T-helper 17 cell (primary cell): ENCODE data around the gene CDV3. TPM values are rescaled to one million over a fixed set of nuclear protein-coding genes. Genes with fewer than 3 reads are reported as not detected.
"Not testable (repeated sequence)": the region's sequence is repeated elsewhere in the genome, so short reads cannot be mapped to it uniquely, and the experiment has no call there.

Source experiments
- ATAC-seq: fragments of 150-1000 bp; cut with Tn5 transposase; 2 replicates; pipeline ENCODE4 v1.10.0; 2021; ENCODE audit warnings: mild to moderate bottlenecking, moderate library complexity
- DNase-seq, 3 donors: peaks; one replicate each; pipeline versions ENCODE4 v3.0.0 to v3.0.0-alpha.2; 2020 to 2021
- H3K9me3 ChIP-seq: one replicate; pipeline ENCODE4 v1.7.0; 2013; ENCODE audit warnings: low read length, mild to moderate bottlenecking; ENCODE audit not compliant: control insufficient read depth, poor library complexity, severe bottlenecking
- H3K27ac Mint-ChIP-seq: one replicate; pipeline ENCODE4 v1.8.0; 2022; ENCODE audit warnings: mild to moderate bottlenecking, moderate library complexity, mixed read lengths
- H3K27me3 Mint-ChIP-seq: one replicate; pipeline ENCODE4 v1.8.0; 2022; ENCODE audit warnings: mixed read lengths
- H3K36me3 Mint-ChIP-seq: one replicate; pipeline ENCODE4 v1.8.0; 2022; ENCODE audit warnings: low read depth, mixed read lengths
- H3K4me1 Mint-ChIP-seq: one replicate; pipeline ENCODE4 v1.8.0; 2022; ENCODE audit warnings: mild to moderate bottlenecking, mixed read lengths
- H3K4me3 Mint-ChIP-seq: one replicate; pipeline ENCODE4 v1.8.0; 2022; ENCODE audit warnings: mild to moderate bottlenecking, moderate library complexity, mixed read lengths
- total RNA-seq, 4 donors: library from RNA in 2 of 4; stranded (reverse) in 2 of 4; gene quantifications; one replicate each; pipeline ENCODE4 v1.2.3 and lab custom pipeline; 2022 to 2026

Gene CDV3
- total RNA-seq (100 to 1,000 TPM; 196 to 239 TPM), total RNA-seq (lab: John Stamatoyannopoulos, UW) (423 to 490 reads per million in 2 donors)

GRCh38 chr3:133573629-133574194 is at the start of gene CDV3:
TSS of gene CDV3 (plus strand) at chr3:133573686. CDS start at chr3:133574045, 359 bp downstream.
- H3K9me3 ChIP-seq, result no peaks in the 10 kb centered on the region
- Mint-ChIP-seq H3K27me3 (no peaks in the 10 kb centered on the region), H3K4me1 (peaks cover 48% of the 10 kb centered on the region), H3K36me3 (peaks cover 6% of the 10 kb centered on the region), H3K27ac (peak within 1 kb of the TSS; percentile 98), H3K4me3 (peak within 1 kb of the TSS; percentile 92)
- DNase-seq (no peak), ATAC-seq (peak; percentile 58)

- H3K9me3 ChIP-seq, ATAC-seq, H3K4me1 Mint-ChIP-seq, H3K27ac Mint-ChIP-seq, H3K27me3 Mint-ChIP-seq, DNase-seq, H3K36me3 Mint-ChIP-seq, H3K4me3 Mint-ChIP-seq: not testable (repeated sequence)
These were observed 49.7 kb upstream of the CDV3 start for GRCh38 chr3:133523758-133524157.

- H3K9me3 ChIP-seq, result no peaks in the 10 kb centered on the region
- H3K4me1 Mint-ChIP-seq, result no peaks in the 10 kb centered on the region
- H3K27me3 Mint-ChIP-seq, result peaks cover 9% of the 10 kb centered on the region
- H3K27ac Mint-ChIP-seq, result no peak overlapping the region
- DNase-seq (no peak), ATAC-seq (no peak)
- peaks cover 5% of the 10 kb centered on the region for H3K36me3 Mint-ChIP-seq
- H3K4me3 Mint-ChIP-seq, result no peak overlapping the region
These were observed 48.1 kb upstream of the CDV3 start for GRCh38 chr3:133525435-133525834.

GRCh38 chr3:133527081-133527715 is 46.3 kb upstream of the CDV3 start:
- Mint-ChIP-seq H3K27me3 (peaks cover 9% of the 10 kb centered on the region), H3K4me3 (no peak overlapping the region), H3K27ac (no peak overlapping the region), H3K36me3 (peaks cover 3% of the 10 kb centered on the region), H3K4me1 (no peaks in the 10 kb centered on the region)
- no peak for DNase-seq
- no peaks in the 10 kb centered on the region for H3K9me3 ChIP-seq
- ATAC-seq, result no peak

GRCh38 chr3:133529809-133530208 is 43.7 kb upstream of the CDV3 start:
- H3K27ac Mint-ChIP-seq, result no peak overlapping the region
- H3K36me3 Mint-ChIP-seq, result peaks cover 2% of the 10 kb centered on the region
- H3K9me3 ChIP-seq, result no peaks in the 10 kb centered on the region
- H3K27me3 Mint-ChIP-seq, result peaks cover 9% of the 10 kb centered on the region
- no peaks in the 10 kb centered on the region for H3K4me1 Mint-ChIP-seq
- no peak overlapping the region for H3K4me3 Mint-ChIP-seq
- ATAC-seq, result no peak
- no peak for DNase-seq

- no peak overlapping the region for H3K27ac Mint-ChIP-seq
- H3K4me1 Mint-ChIP-seq, result no peaks in the 10 kb centered on the region
- ATAC-seq (no peak), DNase-seq (no peak)
- no peaks in the 10 kb centered on the region for H3K9me3 ChIP-seq
- H3K4me3 Mint-ChIP-seq, result no peak overlapping the region
- peaks cover 12% of the 10 kb centered on the region for H3K27me3 Mint-ChIP-seq
- H3K36me3 Mint-ChIP-seq, result peaks cover 2% of the 10 kb centered on the region
These were observed 41.5 kb upstream of the CDV3 start for GRCh38 chr3:133531981-133532380.

GRCh38 chr3:133532951-133533350 is 40.5 kb upstream of the CDV3 start:
- no peaks in the 10 kb centered on the region for H3K9me3 ChIP-seq
- ATAC-seq (no peak), DNase-seq (no peak)
- Mint-ChIP-seq H3K27ac (no peak overlapping the region), H3K36me3 (no peaks in the 10 kb centered on the region), H3K4me3 (no peak overlapping the region), H3K4me1 (no peaks in the 10 kb centered on the region), H3K27me3 (peaks cover 5% of the 10 kb centered on the region)

GRCh38 chr3:133535971-133536881 is 37.3 kb upstream of the CDV3 start:
- Mint-ChIP-seq H3K4me3 (no peak overlapping the region), H3K4me1 (no peaks in the 10 kb centered on the region), H3K27me3 (peaks cover 5% of the 10 kb centered on the region), H3K36me3 (no peaks in the 10 kb centered on the region), H3K27ac (no peak overlapping the region)
- no peaks in the 10 kb centered on the region for H3K9me3 ChIP-seq
- DNase-seq, result no peak
- ATAC-seq, result no peak

- not testable (repeated sequence) for ATAC-seq, H3K27me3 Mint-ChIP-seq, H3K4me3 Mint-ChIP-seq, H3K9me3 ChIP-seq, H3K4me1 Mint-ChIP-seq, DNase-seq, H3K27ac Mint-ChIP-seq, H3K36me3 Mint-ChIP-seq
These were observed 36.4 kb upstream of the CDV3 start for GRCh38 chr3:133537131-133537530.

GRCh38 chr3:133538154-133538553 is 35.3 kb upstream of the CDV3 start:
- no peaks in the 10 kb centered on the region for H3K9me3 ChIP-seq
- Mint-ChIP-seq H3K27me3 (peaks cover 5% of the 10 kb centered on the region), H3K4me1 (no peaks in the 10 kb centered on the region), H3K4me3 (no peak overlapping the region), H3K27ac (no peak overlapping the region), H3K36me3 (no peaks in the 10 kb centered on the region)
- no peak for DNase-seq
- no peak for ATAC-seq

GRCh38 chr3:133540896-133541674 is 32.4 kb upstream of the CDV3 start:
- no peaks in the 10 kb centered on the region for H3K36me3 Mint-ChIP-seq

GRCh38 chr3:133542871-133543270 is 30.6 kb upstream of the CDV3 start:
- Mint-ChIP-seq H3K27ac (no peak overlapping the region), H3K27me3 (no peaks in the 10 kb centered on the region), H3K4me3 (no peak overlapping the region), H3K36me3 (no peaks in the 10 kb centered on the region), H3K4me1 (no peaks in the 10 kb centered on the region)
- ATAC-seq (no peak), DNase-seq (no peak)
- H3K9me3 ChIP-seq, result no peaks in the 10 kb centered on the region

More at GRCh38 chr3:133540896-133541674, 32.4 kb upstream of the CDV3 start:
- ATAC-seq (no peak), DNase-seq (no peak)
- Mint-ChIP-seq H3K4me3 (no peak overlapping the region), H3K4me1 (no peaks in the 10 kb centered on the region), H3K27ac (no peak overlapping the region), H3K27me3 (peaks cover 5% of the 10 kb centered on the region)
- H3K9me3 ChIP-seq, result no peaks in the 10 kb centered on the region

GRCh38 chr3:133544983-133545382 is 28.5 kb upstream of the CDV3 start:
- not testable (repeated sequence) for H3K36me3 Mint-ChIP-seq, H3K9me3 ChIP-seq, H3K4me3 Mint-ChIP-seq, ATAC-seq, H3K27ac Mint-ChIP-seq, H3K4me1 Mint-ChIP-seq, DNase-seq, H3K27me3 Mint-ChIP-seq
